SK-N-SH (cell line): Measurements from ENCODE around the gene FCRL6. TPM values are rescaled to one million over a fixed set of nuclear protein-coding genes. Genes with fewer than 3 reads are reported as not detected.

Experiments
- CTCF ChIA-PET: fragments of 300-600, 350-600 bp; formaldehyde crosslinking; extraction: SDS; loops from one replicate; lab custom pipeline; 2021; lab: Yijun Ruan, JAX
- POLR2A ChIA-PET: fragments of 350-600 bp; sonication (Branson Sonifier 250); formaldehyde crosslinking; extraction: SDS; loops from one replicate; lab custom pipeline; 2020; ENCODE audit warnings: antibody characterized with exemption, inconsistent platforms; lab: Yijun Ruan, JAX
- DNase-seq: peaks from one replicate; pipeline ENCODE4 v3.0.0; 2012
- H2AFZ ChIP-seq: fragments of 200-600 bp; sonication (generic); 2 replicates; pipeline ENCODE4 v1.8.1; 2016; ENCODE audit warnings: antibody characterized with exemption, mild to moderate bottlenecking, low read depth
- H3F3A ChIP-seq: fragments of 200-600 bp; sonication (generic); replicated peaks from 2 replicates; pipeline ENCODE3; 2016; ENCODE audit warnings: antibody characterized with exemption, mild to moderate bottlenecking; ENCODE audit not compliant: insufficient read depth
- H3K27ac ChIP-seq, 2 experiments: fragments of 200-500 bp in 1 of 2; fragments of 200-600 bp in 1 of 2; sonication (Bioruptor generic) in 1 of 2; sonication (generic), shearing (Covaris generic) in 1 of 2; 2 replicates each; pipeline versions ENCODE4 v1.5.1 to v1.6.1; 2014 to 2016; ENCODE audit warnings: low read depth in 2 of 2, inconsistent platforms in 1 of 2, low read length in 1 of 2, mild to moderate bottlenecking in 1 of 2, mixed read lengths in 1 of 2
- H3K27me3 ChIP-seq: fragments of 200-600 bp; sonication (generic), shearing (Covaris generic); 2 replicates; pipeline ENCODE4 v1.6.1; 2016; ENCODE audit warnings: mixed run types; ENCODE audit not compliant: insufficient read depth
- H3K36me3 ChIP-seq, 2 experiments: fragments of 200-500 bp in 1 of 2; fragments of 200-600 bp in 1 of 2; sonication (Bioruptor generic) in 1 of 2; sonication (generic) in 1 of 2; replicated peaks in 1 of 2; 2 replicates each; pipeline versions ENCODE3 to v1.5.1; 2014 to 2016; ENCODE audit warnings: low read length in 1 of 2, mild to moderate bottlenecking in 1 of 2; ENCODE audit not compliant: insufficient read depth in 2 of 2, control insufficient read depth in 1 of 2
- H3K4me1 ChIP-seq, 2 experiments: fragments of 200-500 bp in 1 of 2; fragments of 200-600 bp in 1 of 2; sonication (Bioruptor generic) in 1 of 2; sonication (generic), shearing (Covaris generic) in 1 of 2; 2 replicates each; pipeline versions ENCODE4 v1.5.1 to v1.6.1; 2014 to 2016; ENCODE audit warnings: low read depth in 1 of 2, low read length in 1 of 2, mixed run types in 1 of 2; ENCODE audit not compliant: insufficient read depth in 2 of 2, control insufficient read depth in 1 of 2
- H3K4me2 ChIP-seq: fragments of 200-600 bp; sonication (generic), shearing (Covaris generic); 2 replicates; pipeline ENCODE4 v1.6.1; 2017; ENCODE audit warnings: mixed run types
- H3K4me3 ChIP-seq, 2 experiments: fragments of 200-500 bp in 1 of 2; fragments of 200-600 bp in 1 of 2; sonication (Bioruptor generic) in 1 of 2; sonication (generic), shearing (Covaris generic) in 1 of 2; 2 replicates each; pipeline versions ENCODE4 v1.5.1 to v1.8.1; 2014 to 2016; ENCODE audit warnings: low read depth in 2 of 2, inconsistent platforms in 1 of 2, low read length in 1 of 2, mild to moderate bottlenecking in 1 of 2, mixed read lengths in 1 of 2, moderate library complexity in 1 of 2
- H3K79me2 ChIP-seq: fragments of 200-600 bp; sonication (generic); 2 replicates; pipeline ENCODE4 v1.8.1; 2017; ENCODE audit warnings: mild to moderate bottlenecking; ENCODE audit not compliant: insufficient read depth
- H3K9ac ChIP-seq: fragments of 200-600 bp; sonication (generic); 2 replicates; pipeline ENCODE4 v1.6.1; 2017; ENCODE audit warnings: mixed run types
- H3K9me2 ChIP-seq: fragments of 200-600 bp; sonication (generic); 2 replicates; pipeline ENCODE4 v1.6.1; 2017; ENCODE audit warnings: mixed run types
- H3K9me3 ChIP-seq: fragments of 200-600 bp; sonication (generic); 2 replicates; pipeline ENCODE4 v1.6.1; 2017; ENCODE audit warnings: mixed run types, mild to moderate bottlenecking, moderate library complexity
- H4K20me1 ChIP-seq: fragments of 200-600 bp; sonication (generic); 2 replicates; pipeline ENCODE4 v1.6.1; 2017; ENCODE audit warnings: mild to moderate bottlenecking, mixed run types; ENCODE audit not compliant: insufficient read depth
- CTCF ChIP-seq: fragments of 200-600 bp; sonication (generic); IDR thresholded peaks from 2 replicates; pipeline ENCODE4 v1.6.1; 2017; ENCODE audit warnings: antibody characterized with exemption, mild to moderate bottlenecking, moderate library complexity
- FOXJ3 ChIP-seq: sonication (generic); formaldehyde crosslinking; IDR thresholded peaks from 2 replicates; pipeline ENCODE4 v1.5.1; 2020; ENCODE audit warnings: mild to moderate bottlenecking, missing genetic modification reagents
- FOXM1 ChIP-seq: IDR thresholded peaks from 2 replicates; pipeline ENCODE4 v1.4.0; 2012; ENCODE audit warnings: low read depth, mild to moderate bottlenecking
- GABPA ChIP-seq: IDR thresholded peaks from 2 replicates; pipeline ENCODE4 v1.4.0; 2012; ENCODE audit warnings: low read depth, mild to moderate bottlenecking
- GATA2 ChIP-seq: sonication (generic); formaldehyde crosslinking; IDR thresholded peaks from 2 replicates; pipeline ENCODE4 v1.5.0; 2020; ENCODE audit warnings: mild to moderate bottlenecking, missing genetic modification reagents
- JUND ChIP-seq: IDR thresholded peaks from 2 replicates; pipeline ENCODE4 v1.4.0; 2012
- MAX ChIP-seq: IDR thresholded peaks from 2 replicates; pipeline ENCODE4 v1.4.0; 2012; ENCODE audit warnings: low read depth
- MEF2A ChIP-seq: IDR thresholded peaks from 2 replicates; pipeline ENCODE4 v1.4.0; 2012; ENCODE audit warnings: low read depth, borderline replicate concordance
- MXI1 ChIP-seq: IDR thresholded peaks from 2 replicates; pipeline ENCODE4 v1.6.1; 2012; ENCODE audit warnings: mild to moderate bottlenecking, low read depth, low read length, improper control_type of control experiment
- NFIC ChIP-seq: IDR thresholded peaks from 2 replicates; pipeline ENCODE4 v1.4.0; 2012; ENCODE audit warnings: borderline replicate concordance
- NRF1 ChIP-seq: IDR thresholded peaks from 2 replicates; pipeline ENCODE4 v1.6.1; 2012; ENCODE audit warnings: low read depth, mild to moderate bottlenecking, low read length
- REST ChIP-seq: IDR thresholded peaks from 2 replicates; pipeline ENCODE4 v1.6.1; 2012; ENCODE audit warnings: mild to moderate bottlenecking, low read depth, low read length, moderate library complexity
- RFX5 ChIP-seq: IDR thresholded peaks from 2 replicates; pipeline ENCODE4 v1.6.1; 2012; ENCODE audit warnings: mild to moderate bottlenecking, improper control_type of control experiment, low read length
- RXRA ChIP-seq: IDR thresholded peaks from 2 replicates; pipeline ENCODE4 v1.4.0; 2012; ENCODE audit warnings: low read depth, mild to moderate bottlenecking, borderline replicate concordance
- SIN3A ChIP-seq: IDR thresholded peaks from 2 replicates; pipeline ENCODE4 v1.6.1; 2012; ENCODE audit warnings: low read depth, mild to moderate bottlenecking, low read length, moderate library complexity, borderline replicate concordance
- TAF1 ChIP-seq: IDR thresholded peaks from 2 replicates; pipeline ENCODE4 v1.6.1; 2012; ENCODE audit warnings: low read depth, mild to moderate bottlenecking, low read length, moderate library complexity, borderline replicate concordance
- TEAD4 ChIP-seq: IDR thresholded peaks from 2 replicates; pipeline ENCODE4 v1.4.0; 2012; ENCODE audit warnings: mild to moderate bottlenecking, borderline replicate concordance; ENCODE audit not compliant: insufficient read depth
- USF2 ChIP-seq: fragments of 150-350 bp; IDR thresholded peaks from 2 replicates; pipeline ENCODE4 v1.6.1; 2017; ENCODE audit warnings: antibody characterized with exemption, low read length, low read depth, borderline replicate concordance
- WGBS: methylation state at CpG from one replicate; pipeline ENCODE4 v1.1.6; 2017; ENCODE audit warnings: low lambda C conversion rate; 5-methylcytosine and 5-hydroxymethylcytosine counted together
- polyA plus RNA-seq, 3 experiments: library from polyadenylated mRNA; depleted of rRNA; stranded (reverse); fragments of >200 nt; gene quantifications; 2 replicates each; pipeline ENCODE4 v1.2.3, GENCODE V29; 2012

FCRL6 gene
- polyA plus RNA-seq, 1 of the 3 experiments (the other 2 are of a cell fraction) = not detected

GRCh38 chr1:159847231-159847630 is 45.1 kb downstream of the FCRL6 start:
- no peak for DNase-seq
- Histone ChIP-seq H3K4me2 (no peak overlapping the region), H4K20me1 (no peaks in the 10 kb centered on the region), H3K9me2 (no peaks in the 10 kb centered on the region), H3K4me1 (peaks cover 0 to 4% of the 10 kb centered on the region in 2 experiments; a peak in 1 of 4 replicates), H3K27ac (no peak overlapping the region), H3K27me3 (no peaks in the 10 kb centered on the region), H3K9me3 (no peaks in the 10 kb centered on the region), H3K4me3 (no peak overlapping the region), H3K36me3 (no peaks in the 10 kb centered on the region), H2AFZ (no peak overlapping the region), H3K9ac (no peak overlapping the region), H3F3A (peaks cover 10% of the 10 kb centered on the region), H3K79me2 (no peaks in the 10 kb centered on the region)
- TF ChIP-seq JUND (no peak), FOXJ3 (no peak), CTCF (no peak)
- WGBS = 64% methylated on average over 4 of the region's 4 CpGs
- ChIA-PET CTCF (no interaction called here), POLR2A (no interaction called here)

DNA sequence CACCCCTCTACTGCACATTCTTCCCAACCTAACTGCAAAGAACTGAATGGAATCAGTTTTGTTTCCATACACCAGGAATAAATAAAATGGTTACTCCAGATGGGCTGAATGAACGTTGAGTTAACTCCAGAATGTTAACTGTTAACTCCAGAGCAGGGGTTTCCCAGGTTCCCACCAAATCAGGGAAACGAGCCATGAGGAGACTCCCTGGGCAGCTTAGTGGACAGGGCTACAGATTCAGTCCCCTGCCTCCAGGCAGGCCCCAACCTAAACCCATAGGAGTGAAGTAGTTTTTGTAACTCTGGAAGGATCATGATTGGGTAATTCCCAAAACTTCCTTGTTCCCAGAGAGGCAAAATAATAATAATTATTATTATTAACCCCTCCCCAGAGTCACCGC is 46.2 kb downstream of the FCRL6 start:
- Histone ChIP-seq H3K9me2 (no peaks in the 10 kb centered on the region), H3K27me3 (no peaks in the 10 kb centered on the region), H3K27ac (peak overlapping the region in 1 of 2 experiments; percentile 78; a peak in 2 of 4 replicates), H4K20me1 (no peaks in the 10 kb centered on the region), H3K36me3 (no peaks in the 10 kb centered on the region), H3K4me2 (no peak overlapping the region), H3K9ac (no peak overlapping the region), H3K4me3 (no peak overlapping the region), H3K4me1 (peaks cover 0 to 6% of the 10 kb centered on the region in 2 experiments; a peak in 2 of 4 replicates), H3K9me3 (no peaks in the 10 kb centered on the region), H3F3A (peaks cover 16% of the 10 kb centered on the region), H3K79me2 (no peaks in the 10 kb centered on the region), H2AFZ (no peak overlapping the region)
- DNase-seq = no peak
- CTCF ChIA-PET = interaction anchor here (0.7 to 1.7 kb wide), 2 partner anchors 43 to 45 kb away, joined by 4 read pairs; no protein-coding TSS in a partner anchor
- POLR2A ChIA-PET = no interaction called here
- 23% methylated on average over 3 of the region's 3 CpGs for WGBS
- no peak for TF ChIP-seq MAX
- TF ChIP-seq TAF1 = no peak
- no peak for TF ChIP-seq NFIC
- no peak for TF ChIP-seq USF2
- TF ChIP-seq SIN3A = no peak
- TF ChIP-seq MEF2A = no peak
- TF ChIP-seq GABPA = no peak
- TF ChIP-seq RXRA = no peak
- no peak for TF ChIP-seq FOXJ3
- no peak for TF ChIP-seq REST
- TF ChIP-seq TEAD4 = no peak
- no peak for TF ChIP-seq MXI1
- TF ChIP-seq NRF1 = no peak
- TF ChIP-seq CTCF = no peak
- TF ChIP-seq JUND = no peak
- TF ChIP-seq RFX5 = no peak
- no peak for TF ChIP-seq GATA2 (CRISPR knock-in tag)
- no peak for TF ChIP-seq FOXM1
